Measurements from ENCODE around the gene GRK3.
A peak's percentile ranks its signal among the peaks of the same experiment; 100 is the strongest.
"Not testable (repeated sequence)": the region's sequence is repeated elsewhere in the genome, so short reads cannot be mapped to it uniquely, and the experiment has no call there.

GRK3 gene

DNA sequence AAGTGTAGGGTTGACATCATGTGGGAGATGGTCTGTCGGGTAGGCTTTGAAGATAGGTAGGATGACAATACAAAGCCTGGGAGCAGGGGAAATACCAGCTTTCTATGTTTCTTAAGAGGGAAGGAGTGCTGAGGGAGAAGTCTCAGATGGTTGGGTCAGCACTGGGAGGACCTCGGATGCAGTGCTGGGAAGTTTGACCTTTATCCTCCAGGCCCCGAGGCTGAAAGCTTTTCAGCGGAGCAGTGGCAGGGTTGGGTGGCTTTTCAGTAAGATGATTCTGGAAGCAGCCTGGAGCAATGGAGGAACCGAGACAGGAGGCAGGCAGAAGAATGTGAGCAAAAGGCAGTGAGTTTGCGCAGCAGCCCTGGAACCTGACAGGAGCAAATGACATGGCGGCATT lies 134.0 kb downstream of the GRK3 start:
- ATAC-seq: no peak

DNA sequence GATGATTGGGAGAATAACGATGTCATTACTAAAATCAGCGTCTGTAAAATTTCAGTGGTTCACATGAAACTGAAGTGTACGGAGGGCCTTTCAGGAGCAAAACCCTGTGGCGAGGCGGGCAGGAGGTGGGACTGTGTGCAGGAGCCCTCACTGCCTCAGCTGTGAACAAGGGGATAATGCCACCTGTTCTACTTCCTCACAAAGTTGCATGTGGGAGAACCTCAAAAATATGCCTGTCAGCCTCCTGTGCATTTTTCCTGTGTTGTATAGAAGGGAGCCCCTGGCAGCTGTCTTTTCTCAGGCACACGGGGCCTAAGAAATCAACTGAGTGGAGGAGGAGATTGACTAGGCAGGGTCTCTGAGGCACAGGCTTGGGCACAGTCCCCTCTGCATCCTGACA lies 134.5 kb downstream of the GRK3 start:
- Mint-ChIP-seq H3K4me1 (peaks cover 17% of the 10 kb centered on the region), H3K27ac (no peak overlapping the region)
- no peak for ATAC-seq

More for the DNA sequence above, 134.0 kb downstream of the GRK3 start:
- H3K4me1 Mint-ChIP-seq: peaks cover 17% of the 10 kb centered on the region
- peak overlapping the region in 1 of 2 donors; percentile 28 for H3K27ac Mint-ChIP-seq
- no peaks in the 10 kb centered on the region for H3K9me3 Mint-ChIP-seq
- DNase-seq: no peak
- no peak overlapping the region for H3K4me3 Mint-ChIP-seq
- H3K27me3 Mint-ChIP-seq: no peaks in the 10 kb centered on the region

DNA sequence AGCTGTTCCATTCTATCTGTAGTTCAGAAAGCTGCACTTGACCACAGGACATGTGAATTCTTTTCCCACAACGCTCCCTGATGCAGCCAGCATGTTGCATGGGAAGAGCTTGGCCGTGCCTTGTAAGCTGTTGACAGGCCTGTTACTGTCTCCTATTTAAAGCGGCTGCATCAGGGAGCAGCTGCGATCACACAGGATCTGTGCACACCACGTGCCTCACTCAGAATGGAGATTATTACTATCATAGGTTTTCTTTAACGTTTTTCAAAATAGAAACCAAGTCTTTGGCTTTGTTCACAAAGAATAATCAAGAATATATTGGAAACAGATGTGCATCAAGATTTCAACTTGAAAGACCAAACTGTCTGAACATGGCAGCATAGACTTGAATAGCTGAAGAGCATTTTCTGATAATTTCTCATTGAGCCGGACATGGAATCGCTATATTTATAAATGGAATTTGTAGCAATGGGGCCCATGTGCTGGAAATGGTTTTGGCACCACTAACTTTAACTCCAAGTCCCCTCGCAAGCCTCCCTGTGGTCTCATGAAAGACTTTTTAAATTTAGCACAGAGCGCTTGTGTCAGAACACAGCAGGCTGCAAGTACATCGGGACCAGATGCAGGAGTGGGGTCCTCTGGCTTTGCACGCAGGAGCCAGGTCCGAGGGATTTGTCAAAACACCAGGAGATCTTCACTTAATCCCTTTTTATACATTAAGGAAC lies 136.7 kb downstream of the GRK3 start:
- no peak for ATAC-seq
- Mint-ChIP-seq H3K9me3 (no peaks in the 10 kb centered on the region), H3K4me1 (peaks cover 17% of the 10 kb centered on the region), H3K27me3 (no peaks in the 10 kb centered on the region), H3K27ac (peak overlapping the region in 1 of 2 donors; percentile 65), H3K4me3 (no peak overlapping the region)
- DNase-seq: no peak

More for the DNA sequence above, 134.5 kb downstream of the GRK3 start:
- H3K4me3 Mint-ChIP-seq: no peak overlapping the region
- H3K9me3 Mint-ChIP-seq: no peaks in the 10 kb centered on the region
- H3K27me3 Mint-ChIP-seq: no peaks in the 10 kb centered on the region
- no peak for DNase-seq

DNA sequence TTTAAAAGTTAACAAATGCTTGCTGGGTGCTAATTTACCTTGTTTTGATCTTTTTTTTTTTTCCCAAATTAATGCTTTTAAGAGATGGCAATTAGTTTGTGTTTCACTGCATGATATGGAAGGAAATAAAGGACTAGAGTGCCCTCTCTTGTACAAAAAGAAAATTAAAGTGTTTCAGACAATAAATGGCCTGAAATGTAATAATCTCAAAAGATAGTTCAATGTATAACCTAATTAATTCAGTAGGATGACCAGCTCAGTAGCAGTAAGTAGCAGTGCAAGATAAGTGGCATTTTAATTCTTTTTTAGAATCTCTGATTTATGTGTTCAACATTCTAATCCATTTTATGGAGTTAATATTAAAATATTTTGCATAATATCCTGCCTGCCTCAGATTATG lies 137.6 kb downstream of the GRK3 start:
- Mint-ChIP-seq H3K9me3 (no peaks in the 10 kb centered on the region), H3K4me3 (no peak overlapping the region), H3K27ac (no peak overlapping the region), H3K27me3 (no peaks in the 10 kb centered on the region), H3K4me1 (peaks cover 17% of the 10 kb centered on the region)
- ATAC-seq (no peak), DNase-seq (no peak)

DNA sequence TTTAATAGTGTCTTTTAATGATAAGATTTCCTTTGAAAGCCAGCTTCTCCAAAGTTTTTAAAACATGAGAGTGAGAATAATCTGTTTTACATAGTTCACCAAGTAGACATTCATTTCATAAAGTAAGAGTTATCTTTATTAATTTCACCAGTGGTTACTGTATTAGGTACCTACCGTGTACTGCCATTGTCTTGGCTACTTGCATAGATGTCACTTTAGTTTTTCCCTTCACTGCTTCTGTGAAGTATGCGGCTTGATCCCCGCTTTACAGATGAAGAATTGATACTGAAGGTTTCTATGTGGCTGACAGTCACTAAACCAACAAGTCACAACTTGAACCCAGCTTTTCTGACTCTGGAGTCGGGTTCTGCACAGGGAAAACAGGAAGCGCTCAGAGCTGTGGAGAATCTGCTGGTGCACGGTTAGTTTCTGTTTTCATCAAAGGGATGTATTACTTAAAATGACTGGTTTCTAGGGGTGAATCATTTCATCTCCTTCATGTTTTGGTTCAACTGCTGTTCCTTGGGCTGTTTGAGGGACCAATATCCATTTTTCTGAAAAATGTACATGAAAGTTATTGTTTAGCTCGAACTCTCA lies 138.2 kb downstream of the GRK3 start:
- Mint-ChIP-seq H3K4me3 (peak overlapping the region in 1 of 2 donors; percentile 30), H3K27me3 (no peaks in the 10 kb centered on the region), H3K9me3 (no peaks in the 10 kb centered on the region), H3K4me1 (peaks cover 17% of the 10 kb centered on the region), H3K27ac (peak overlapping the region in 1 of 2 donors; percentile 74)
- DNase-seq (peak in 1 of 2 donors; percentile 44), ATAC-seq (peak; percentile 85)

DNA sequence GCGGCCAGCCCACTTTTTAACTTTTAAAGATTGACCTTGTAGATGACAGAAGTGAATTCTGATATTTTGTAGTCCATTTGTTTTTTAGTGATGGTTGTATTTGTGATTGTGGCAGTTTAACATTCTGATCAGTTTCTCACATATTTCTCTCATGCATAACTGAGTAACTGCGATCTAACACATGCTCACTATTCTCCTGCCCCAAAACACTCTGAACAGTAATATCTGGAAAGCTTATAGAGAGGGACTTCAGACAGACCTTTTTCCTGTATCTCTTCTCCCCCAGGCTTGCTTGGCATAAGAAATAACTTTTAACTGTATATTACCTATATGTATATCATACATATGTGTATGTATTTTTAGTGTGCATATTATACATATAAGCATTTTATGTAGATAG lies 140.2 kb downstream of the GRK3 start:
- H3K9me3 Mint-ChIP-seq: no peaks in the 10 kb centered on the region
- no peak overlapping the region for H3K4me3 Mint-ChIP-seq
- H3K4me1 Mint-ChIP-seq: peaks cover 25% of the 10 kb centered on the region
- ATAC-seq (no peak), DNase-seq (no peak)
- no peaks in the 10 kb centered on the region for H3K27me3 Mint-ChIP-seq
- no peak overlapping the region for H3K27ac Mint-ChIP-seq

DNA sequence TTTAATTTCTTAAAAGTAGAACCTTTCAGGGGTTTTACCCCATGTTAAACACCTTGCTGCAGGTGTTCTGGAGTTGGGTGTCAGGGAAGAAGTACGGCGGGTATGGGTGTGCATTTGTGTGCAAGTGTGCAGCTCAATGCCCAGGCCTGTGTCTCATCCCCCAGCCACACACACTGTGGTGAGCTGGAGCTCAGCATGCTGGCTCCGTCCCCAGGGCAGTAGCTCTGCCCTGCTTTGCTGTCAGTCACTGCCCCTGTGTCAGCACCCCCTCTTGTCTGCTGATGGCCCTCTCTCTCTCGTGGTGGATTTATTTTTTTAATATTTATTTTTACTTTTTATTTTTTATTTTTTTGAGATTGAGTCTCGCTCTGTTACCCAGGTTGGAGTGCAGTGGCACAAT lies 141.7 kb downstream of the GRK3 start:
- DNase-seq (no peak), ATAC-seq (no peak)
- no peaks in the 10 kb centered on the region for H3K27me3 Mint-ChIP-seq
- H3K27ac Mint-ChIP-seq: peak overlapping the region in 1 of 2 donors; percentile 45
- H3K4me1 Mint-ChIP-seq: peaks cover 32% of the 10 kb centered on the region
- H3K9me3 Mint-ChIP-seq: no peaks in the 10 kb centered on the region
- no peak overlapping the region for H3K4me3 Mint-ChIP-seq

DNA sequence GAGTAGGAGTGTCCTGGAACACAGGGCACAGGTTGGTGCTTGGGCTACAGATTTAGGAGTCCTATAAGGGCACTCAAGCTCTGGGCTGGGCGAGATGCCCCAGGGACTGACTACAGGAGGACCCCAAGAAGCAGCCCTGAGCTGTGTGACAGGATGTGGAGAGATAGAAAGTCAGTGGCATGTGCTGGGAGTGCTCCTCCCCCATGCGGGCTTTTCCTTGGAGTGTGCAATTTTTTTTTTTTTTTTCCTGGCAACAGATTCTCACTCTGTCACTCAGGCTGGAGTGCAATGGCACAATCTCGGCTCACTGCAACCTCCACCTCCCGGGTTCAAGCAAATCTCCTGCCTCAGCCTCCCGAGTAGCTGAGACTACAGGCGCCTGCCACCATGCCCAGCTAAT lies 144.0 kb downstream of the GRK3 start:
- peak overlapping the region in 1 of 2 donors; percentile 73 for H3K27ac Mint-ChIP-seq
- H3K27me3 Mint-ChIP-seq, ATAC-seq, DNase-seq, H3K9me3 Mint-ChIP-seq, H3K4me3 Mint-ChIP-seq: not testable (repeated sequence)
- H3K4me1 Mint-ChIP-seq: peaks cover 22% of the 10 kb centered on the region

DNA sequence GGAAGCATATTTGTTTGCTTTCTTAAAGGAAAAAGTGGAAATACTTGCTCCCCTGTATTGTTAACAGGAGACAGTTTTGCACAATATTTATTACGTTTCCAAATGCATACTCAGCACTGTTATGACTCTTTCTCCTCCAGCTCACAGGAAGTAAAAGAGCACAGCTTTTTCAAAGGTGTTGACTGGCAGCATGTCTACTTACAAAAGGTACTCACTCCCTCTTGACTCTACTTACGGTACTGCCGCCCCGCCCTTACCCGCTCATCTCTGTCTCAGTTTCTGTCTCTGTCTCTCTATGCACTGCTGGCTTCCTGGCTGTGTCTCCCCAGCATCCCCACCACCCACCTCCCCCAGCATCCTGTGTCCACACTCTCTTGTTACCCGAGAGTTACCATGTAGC lies 145.3 kb downstream of the GRK3 start:
- H3K4me3 Mint-ChIP-seq: no peak overlapping the region
- H3K9me3 Mint-ChIP-seq: no peaks in the 10 kb centered on the region
- no peaks in the 10 kb centered on the region for H3K27me3 Mint-ChIP-seq
- peak overlapping the region; percentile 29 to 53 for H3K27ac Mint-ChIP-seq
- peak in 1 of 2 donors; percentile 34 for DNase-seq
- peak; percentile 96 for ATAC-seq
- peaks cover 22% of the 10 kb centered on the region for H3K4me1 Mint-ChIP-seq

DNA sequence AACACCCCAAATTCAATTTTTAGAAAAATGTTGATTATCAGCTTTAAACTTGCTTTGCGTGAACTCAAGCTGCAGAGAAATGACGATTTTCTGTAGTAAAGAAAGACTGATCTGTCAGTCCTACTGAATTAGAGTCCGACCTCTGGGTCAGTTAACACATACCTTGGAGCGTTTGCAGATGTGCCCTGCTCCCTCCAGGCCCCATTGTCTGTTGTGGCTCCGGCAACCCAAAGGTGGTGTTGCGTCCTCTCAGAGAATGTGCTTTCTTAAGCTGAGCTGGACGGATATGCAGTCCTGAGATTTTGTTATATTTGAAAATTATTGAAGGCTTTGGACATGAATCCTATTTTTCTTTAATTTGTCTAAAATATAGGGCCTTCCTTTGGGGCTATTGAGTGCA lies 146.0 kb downstream of the GRK3 start:
- no peak for ATAC-seq
- Mint-ChIP-seq H3K4me1 (peaks cover 22% of the 10 kb centered on the region), H3K27ac (no peak overlapping the region), H3K4me3 (no peak overlapping the region), H3K9me3 (no peaks in the 10 kb centered on the region), H3K27me3 (no peaks in the 10 kb centered on the region)
- no peak for DNase-seq

DNA sequence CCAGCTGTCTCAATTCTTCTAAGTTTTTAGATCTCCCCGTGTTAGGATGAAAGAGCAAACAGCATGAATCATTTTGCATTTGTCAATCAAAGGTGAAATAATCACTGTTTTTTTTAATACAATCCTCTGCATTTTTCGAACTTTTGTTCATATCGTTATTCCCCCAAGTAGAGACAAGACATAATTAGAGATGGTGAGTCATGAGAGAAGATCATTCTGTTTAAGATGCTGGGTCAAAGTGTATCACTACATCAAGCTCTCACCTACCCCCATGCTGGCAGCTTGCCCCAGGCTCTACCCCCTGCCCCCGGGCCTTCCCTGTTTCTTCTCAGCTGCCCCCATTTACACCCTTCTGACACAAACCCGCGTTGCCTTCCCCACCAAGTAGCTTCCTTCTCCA lies 147.0 kb downstream of the GRK3 start:
- Mint-ChIP-seq H3K9me3 (no peaks in the 10 kb centered on the region), H3K4me3 (no peak overlapping the region), H3K27ac (peak overlapping the region in 1 of 2 donors; percentile 81), H3K4me1 (peaks cover 22% of the 10 kb centered on the region), H3K27me3 (no peaks in the 10 kb centered on the region)
- DNase-seq: no peak
- ATAC-seq: no peak

DNA sequence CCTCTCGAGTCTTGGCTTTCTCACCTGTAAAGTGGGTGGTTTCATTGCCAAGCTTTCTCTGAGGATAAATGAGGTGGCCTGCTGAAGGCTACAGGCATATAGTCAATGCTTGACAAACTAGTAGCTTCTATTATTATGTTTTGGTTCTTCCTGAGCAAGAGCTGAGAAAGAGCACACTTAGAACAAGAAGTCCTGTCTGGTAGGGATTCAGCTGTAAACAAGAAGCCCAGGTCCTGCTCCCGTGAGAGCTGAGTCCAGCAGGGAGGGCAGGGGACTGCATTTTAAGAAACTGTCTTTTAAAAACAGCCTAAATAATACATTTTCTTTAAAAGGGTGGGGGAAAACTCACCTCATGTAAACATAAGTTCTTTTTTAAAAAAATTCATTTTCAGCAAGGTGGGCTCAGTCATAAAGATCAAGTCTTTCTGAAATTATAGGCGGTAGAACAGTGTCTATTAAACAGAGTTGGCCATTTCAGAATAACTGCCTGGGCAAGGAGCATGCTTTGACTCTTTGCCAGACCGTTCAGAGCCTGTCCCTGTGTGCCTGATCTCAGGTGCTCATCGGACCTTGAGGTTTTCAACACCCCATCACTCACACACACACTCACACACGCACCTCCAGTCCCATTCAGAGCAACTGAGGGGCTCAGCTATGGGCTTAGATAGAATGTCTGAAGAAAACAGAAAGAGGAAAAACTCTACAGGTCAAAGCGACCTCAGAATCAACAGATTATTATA lies 148.4 kb downstream of the GRK3 start:
- Mint-ChIP-seq H3K27me3 (no peaks in the 10 kb centered on the region), H3K27ac (peak overlapping the region; percentile 46 to 50), H3K9me3 (no peaks in the 10 kb centered on the region), H3K4me1 (peaks cover 22% of the 10 kb centered on the region), H3K4me3 (no peak overlapping the region)
- no peak for DNase-seq
- no peak for ATAC-seq

DNA sequence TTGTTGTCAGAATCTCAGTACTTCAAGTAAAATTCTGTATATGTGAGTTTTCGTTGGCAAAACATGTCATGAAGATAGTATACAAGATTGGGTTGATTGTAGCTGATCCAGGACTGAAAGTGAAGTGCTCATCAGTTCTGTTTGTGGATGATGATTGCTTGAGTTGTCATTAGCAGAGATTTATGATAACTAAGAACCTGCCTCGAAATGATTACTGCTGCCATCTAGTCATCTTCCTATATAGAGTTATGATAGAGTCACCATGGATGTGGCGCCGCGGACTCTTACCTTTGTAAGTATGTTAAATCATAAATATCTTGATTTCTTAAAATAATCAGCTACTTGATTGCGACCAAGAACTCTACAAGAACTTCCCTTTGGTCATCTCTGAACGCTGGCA lies 149.6 kb downstream of the GRK3 start:
- H3K9me3 Mint-ChIP-seq: no peaks in the 10 kb centered on the region

DNA sequence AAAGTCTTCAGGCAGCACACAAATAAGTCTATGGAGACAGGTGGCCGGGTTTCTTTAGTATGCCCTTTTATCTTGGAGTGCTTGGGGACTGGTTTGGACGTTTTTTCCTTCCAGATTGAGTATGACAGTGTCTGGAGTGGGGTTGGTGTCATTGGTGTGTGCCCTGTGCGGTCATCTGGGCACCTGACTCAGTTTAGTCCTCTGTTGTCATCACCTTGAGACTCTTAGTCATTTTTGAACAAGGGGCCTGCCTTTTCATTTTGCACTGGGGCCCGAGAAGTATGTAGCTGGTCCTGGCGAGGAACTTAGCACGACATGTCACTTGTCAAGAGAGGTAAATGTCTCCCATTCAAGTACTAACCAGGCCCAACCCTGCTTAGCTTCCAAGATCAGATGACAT lies 150.3 kb downstream of the GRK3 start:
- Mint-ChIP-seq H3K4me1 (peaks cover 6% of the 10 kb centered on the region), H3K27me3 (no peaks in the 10 kb centered on the region), H3K27ac (no peak overlapping the region), H3K9me3 (no peaks in the 10 kb centered on the region), H3K4me3 (no peak overlapping the region)
- DNase-seq (no peak), ATAC-seq (no peak)

More for the DNA sequence above, 149.6 kb downstream of the GRK3 start:
- H3K4me3 Mint-ChIP-seq: no peak overlapping the region
- no peak overlapping the region for H3K27ac Mint-ChIP-seq
- DNase-seq (no peak), ATAC-seq (no peak)
- H3K4me1 Mint-ChIP-seq: peaks cover 13% of the 10 kb centered on the region
- H3K27me3 Mint-ChIP-seq: no peaks in the 10 kb centered on the region

DNA sequence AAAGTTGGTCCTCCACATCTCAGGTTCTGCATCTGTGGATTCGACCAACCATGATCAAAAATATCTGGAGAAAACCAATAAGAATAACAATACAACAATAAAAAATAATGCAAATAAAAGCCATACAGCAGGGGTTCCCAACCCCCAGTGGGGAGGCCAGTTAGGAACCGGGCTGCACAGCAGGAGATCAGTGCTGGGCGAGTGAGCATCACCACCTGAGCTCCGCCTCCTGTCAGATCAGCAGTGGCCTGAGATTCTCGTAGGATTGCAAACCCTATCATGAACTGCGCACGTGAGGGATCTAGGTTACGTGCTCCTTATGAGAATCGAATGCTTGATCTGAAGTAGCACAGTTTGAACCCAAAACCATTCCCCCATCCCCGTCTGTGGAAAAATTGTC lies 152.2 kb downstream of the GRK3 start:
- ATAC-seq (no peak), DNase-seq (no peak)
- H3K27me3 Mint-ChIP-seq: no peaks in the 10 kb centered on the region
- no peak overlapping the region for H3K4me3 Mint-ChIP-seq
- peak overlapping the region in 1 of 2 donors; percentile 19 for H3K27ac Mint-ChIP-seq
- no peaks in the 10 kb centered on the region for H3K9me3 Mint-ChIP-seq
- H3K4me1 Mint-ChIP-seq: no peaks in the 10 kb centered on the region

Data from stimulated activated naive CD8-positive, alpha-beta T cell treated with anti-CD3 and anti-CD28 coated beads, Interleukin-15, amount 100 ng/mL, for 72 hours (primary cell).